Caki2 (cell line): Measurements from ENCODE around the gene CDKN2C. TPM values are rescaled to one million over a fixed set of nuclear protein-coding genes. Genes with fewer than 3 reads are reported as not detected.
A peak's percentile ranks its signal among the peaks of the same experiment; 100 is the strongest.

Source experiments
- DNase-seq: peaks from one replicate; pipeline ENCODE4 v3.0.0-alpha.2; 2015; ENCODE audit warnings: low read depth
- in situ Hi-C: cut with HindIII; loops from 2 replicates; pipeline ENCODE4 v1.10.0; 2016; ENCODE audit warnings: low sequenced_read_pairs, low pct_unique_long_range_greater_than_20kb, mixed read lengths
- total RNA-seq: library from RNA; depleted of rRNA; stranded (reverse); fragments of >200 nt; shearing (Covaris generic); gene quantifications from 2 replicates; pipeline ENCODE4 v1.2.3, GENCODE V29; 2014; ENCODE audit warnings: low replicate concordance

CDKN2C gene
- total RNA-seq, 1 experiment from 2014 or later: 136 TPM

DNA sequence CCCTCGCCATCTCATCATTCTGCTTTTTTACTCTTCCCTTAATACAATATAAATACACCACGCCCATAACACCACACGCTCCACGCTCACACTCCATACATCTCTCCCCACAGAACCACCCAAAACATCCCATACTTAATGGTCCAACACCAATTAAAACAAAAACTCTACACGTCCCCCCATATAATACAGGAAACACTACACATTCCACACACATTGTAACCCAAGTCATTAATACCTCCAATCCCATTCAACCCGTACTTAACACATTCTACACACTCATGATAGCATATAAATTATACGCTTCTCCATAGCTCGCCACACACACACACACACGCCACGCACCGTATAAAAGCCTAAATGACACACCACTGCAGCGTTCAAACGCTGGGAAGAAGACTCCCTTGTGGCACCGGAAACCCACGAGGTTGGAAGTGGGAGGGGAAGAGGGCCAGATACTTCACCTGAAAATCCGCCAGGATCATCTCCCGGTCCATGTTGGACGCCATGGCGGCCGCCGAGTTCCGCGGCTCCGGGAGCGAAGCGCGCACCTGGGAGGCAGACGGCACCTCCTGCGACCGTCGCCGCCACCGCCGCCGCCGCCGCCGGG lies 10.6 kb upstream of the CDKN2C start:
- in situ Hi-C loops: no loop called here
- peak; percentile 47 for DNase-seq

DNA sequence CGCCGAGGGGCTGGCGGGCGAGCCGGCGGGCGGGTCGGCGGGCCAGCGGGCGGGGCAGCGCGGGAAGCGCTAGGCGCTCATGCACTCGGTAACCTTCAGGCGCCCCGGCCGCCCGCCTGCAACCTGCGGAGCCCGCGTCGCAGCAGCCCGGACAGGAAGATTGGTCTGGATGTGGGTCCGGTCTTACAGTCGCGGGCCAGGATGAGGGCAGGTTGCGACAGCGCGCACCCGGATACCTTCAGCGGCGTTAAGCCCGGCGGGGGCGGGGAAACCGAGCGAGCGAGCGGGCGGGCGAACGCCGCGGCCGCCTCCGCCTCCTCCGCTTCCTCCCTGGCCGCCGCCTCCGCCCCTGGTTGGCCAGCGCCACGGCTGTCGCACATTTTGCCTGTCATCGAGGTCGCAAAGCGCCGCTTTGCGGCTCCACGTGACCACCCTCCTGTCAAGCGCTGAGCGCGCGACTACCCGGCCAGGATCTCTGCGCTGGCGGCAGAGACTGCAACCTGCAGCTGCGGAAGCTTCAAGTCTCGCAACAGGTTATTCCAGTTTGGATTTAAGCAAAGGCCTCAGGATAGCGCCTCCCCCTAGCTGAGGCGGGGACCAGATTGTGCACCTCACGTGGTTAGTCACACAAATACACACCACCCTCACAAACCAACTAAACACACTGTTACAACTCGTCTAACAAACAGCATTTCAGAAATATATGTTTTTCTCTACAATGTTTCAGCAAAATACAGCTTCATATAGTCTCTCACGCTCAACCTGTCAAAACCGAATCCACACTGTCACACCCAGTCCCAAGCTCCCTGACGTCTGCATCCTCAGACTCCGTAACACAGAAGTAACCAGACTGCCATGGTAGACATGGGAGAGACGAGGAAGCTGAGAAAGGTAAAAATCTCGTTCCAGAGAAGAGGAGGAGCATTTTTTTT lies 9.9 kb upstream of the CDKN2C start, which contains the start of gene FAF1:
FAF1 (minus strand) TSS at position 355 of the 932 bp plus-strand sequence. CDS start 456 bp downstream, outside the sequence.
- in situ Hi-C loops: no loop called here
- DNase-seq: peak; percentile 97

DNA sequence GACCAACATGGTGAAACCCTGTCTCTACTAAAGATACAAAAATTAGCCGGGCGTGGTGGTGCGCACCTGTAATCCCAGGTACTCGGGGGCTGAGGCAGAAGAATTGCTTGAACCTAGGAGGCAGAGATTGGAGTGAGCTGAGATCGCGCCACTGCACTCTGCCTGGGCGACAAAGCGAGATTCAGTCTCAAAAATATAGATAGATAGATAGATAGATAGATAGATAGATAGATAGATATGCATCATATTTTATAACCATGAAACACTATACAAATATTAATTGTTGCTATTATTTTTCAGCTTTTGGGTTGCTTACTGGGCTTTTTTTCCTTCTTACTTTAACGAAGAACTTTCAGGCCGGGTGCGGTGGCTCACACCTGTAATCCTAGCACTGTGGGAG lies 5.2 kb upstream of the CDKN2C start:
- in situ Hi-C loops: no loop called here
- DNase-seq: no peak

DNA sequence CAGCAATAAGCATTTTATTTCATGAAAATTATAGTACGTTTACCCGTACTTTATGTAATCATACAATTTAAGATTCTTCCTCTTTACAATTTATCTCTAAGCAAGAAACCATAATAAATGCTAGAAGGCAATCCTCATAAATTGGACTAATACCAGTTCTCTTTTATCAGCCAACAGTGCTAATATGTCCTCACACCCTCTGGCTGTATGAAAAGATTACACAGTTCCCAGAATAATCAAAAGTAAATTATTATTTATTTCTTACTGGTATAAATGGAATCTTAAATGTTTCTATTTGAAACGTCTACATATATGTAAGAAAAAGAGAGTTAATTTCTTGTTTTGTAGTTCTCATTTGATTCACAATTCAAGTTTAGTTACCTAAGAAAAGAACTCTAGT lies 3.1 kb upstream of the CDKN2C start:
- in situ Hi-C loops: no loop called here
- no peak for DNase-seq

DNA sequence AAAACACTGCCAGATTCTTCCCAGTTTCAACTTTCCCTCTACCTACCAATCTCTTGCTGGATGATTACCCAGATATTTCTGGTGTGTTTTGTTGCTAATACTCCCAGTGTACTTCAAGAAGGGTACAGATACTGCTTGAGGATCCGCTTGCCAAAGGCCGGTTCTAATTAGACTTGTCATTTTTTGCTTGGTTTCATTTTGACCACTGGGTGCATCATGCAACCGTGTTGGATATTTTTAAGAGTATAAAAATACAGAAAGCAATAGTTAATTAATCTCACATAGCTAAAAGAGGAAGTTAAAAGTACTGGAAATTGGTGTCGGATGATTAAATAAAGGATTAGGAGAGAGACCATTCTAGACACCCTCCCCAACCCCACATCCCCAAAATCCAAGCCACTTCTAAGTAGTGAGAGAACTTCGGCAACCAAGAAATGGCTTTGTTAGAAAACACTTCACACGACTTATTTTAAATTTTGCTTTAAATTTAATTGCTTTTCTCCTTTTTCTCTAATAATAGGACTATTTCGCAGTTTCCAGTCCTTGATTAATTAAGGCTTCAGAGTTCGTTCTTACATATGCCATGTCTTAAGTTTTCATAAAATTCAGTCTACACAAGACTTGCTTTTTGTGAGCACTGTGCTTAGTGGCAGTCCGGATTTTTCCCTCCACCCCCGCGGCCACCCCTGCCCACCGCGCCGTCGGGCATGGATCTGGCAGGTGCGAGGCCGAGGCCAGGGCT lies 2.5 kb upstream of the CDKN2C start:
- DNase-seq: peak; percentile 71
- in situ Hi-C loops: no loop called here

DNA sequence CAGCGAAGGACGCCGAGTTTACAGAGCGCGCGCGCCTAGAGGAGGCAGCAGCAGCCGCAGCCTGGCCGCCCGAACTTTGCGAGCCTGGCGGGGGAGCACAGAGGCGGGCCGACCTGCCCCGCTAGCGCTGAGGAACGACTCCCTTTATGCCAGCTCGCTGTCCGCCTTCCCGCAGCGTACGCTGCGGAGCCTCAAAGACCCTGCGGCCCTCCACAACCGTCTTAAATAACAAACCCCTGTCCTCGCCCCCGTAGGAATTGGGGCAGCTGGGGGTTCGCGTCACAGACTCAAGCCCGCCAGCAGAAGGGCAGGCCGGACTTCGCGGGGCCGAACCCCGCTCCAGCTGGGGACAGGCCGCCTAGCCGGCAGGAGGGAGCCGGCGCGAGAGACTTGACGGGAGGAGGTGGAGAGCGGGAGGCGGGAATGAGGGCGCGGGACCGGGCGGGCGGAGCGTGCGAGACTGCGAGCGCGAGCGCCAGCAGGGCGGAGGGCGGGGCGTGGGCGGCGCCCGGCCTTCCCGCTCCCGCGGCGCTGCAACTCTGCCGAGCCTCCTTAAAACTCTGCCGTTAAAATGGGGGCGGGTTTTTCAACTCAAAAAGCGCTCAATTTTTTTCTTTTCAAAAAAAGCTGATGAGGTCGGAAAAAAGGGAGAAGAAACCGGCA lies 1.8 kb upstream of the CDKN2C start:
- DNase-seq: peak; percentile 93

DNA sequence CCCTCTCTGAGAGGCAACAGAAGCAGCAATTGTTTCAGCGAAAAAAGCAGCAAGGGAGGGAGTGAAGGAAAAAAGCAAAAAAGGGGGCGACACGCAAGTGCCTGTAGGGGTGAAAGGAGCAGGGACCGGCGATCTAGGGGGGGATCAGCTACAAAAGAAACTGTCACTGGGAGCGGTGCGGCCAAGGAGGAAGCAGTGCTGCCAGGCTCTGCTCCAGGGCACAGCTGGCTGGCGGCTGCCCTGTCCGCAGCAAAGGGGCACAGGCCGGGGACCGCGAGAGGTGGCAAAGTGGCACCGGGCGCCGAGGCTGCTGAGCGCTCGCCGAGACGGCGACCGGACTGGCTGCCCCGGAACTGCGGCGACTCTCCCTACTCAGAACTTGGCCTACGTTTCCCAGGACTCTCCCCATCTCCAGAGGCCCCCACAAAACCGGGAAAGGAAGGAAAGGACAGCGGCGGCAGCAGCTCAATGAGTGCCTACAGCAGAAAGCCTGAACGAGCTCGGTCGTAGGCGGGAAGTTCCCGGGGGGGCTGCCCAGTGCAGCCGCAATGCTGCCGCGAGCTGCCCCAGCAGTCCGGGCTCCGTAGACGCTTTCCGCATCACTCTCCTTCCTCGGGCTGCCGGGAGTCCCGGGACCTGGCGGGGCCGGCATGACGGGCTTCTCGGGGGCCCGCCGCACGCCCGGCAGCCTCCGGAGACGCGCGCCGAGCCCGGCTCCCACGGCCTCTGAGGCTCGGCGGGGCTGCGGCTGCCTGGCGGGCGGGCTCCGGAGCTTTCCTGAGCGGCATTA lies 1.0 kb upstream of the CDKN2C start:
- in situ Hi-C loops: no loop called here
- no peak for DNase-seq

More for the DNA sequence above, 1.8 kb upstream of the CDKN2C start:
- in situ Hi-C loops: no loop called here

DNA sequence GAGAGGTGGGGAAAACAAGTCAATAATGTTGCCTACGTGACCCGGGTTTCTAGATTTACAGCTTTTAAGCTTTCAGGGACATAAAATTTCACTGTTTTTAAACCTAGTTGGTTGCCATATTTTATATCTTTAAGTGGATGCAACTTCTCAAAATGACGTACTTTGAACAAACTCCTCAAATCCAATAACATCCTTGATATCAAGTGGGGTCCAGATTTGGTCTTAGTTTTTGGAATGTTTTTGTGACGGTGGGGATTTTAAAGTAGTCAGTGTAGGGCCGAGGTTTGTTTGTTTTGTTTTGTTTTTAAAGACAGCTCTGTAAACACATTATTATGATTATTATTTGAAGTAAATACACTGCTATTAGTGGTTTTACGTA lies 453 bp downstream of the CDKN2C start:
- in situ Hi-C loops: no loop called here
- no peak for DNase-seq

DNA sequence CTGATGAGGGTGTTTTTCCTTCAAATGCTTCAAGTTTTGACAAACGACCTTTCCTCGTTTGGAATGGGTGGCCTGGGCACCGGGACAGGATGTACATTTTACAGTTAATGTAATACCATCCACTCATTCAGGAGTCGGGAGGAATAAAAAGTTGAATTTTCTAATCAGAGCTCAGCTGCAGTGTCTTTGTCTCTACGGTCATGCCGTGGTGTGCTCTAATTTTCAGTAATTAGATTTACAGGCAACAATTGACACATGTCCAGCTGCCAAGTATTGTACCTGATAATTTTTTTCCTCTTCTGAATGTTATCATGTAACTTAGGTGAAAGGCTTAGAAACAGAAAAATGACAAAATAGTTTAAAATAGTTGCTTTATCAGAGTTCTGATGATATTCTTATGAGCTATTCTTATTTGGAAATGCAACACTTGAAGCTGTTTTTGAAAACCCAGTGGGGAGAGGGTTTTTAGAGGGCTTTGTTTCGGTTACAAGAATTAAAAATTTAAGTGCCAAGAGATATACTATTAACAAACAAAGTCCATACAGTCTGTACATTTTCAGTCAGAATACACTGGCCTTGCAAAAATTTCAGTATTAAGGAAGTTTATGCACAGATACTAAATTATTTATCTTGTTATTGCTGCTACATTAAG lies 1.0 kb downstream of the CDKN2C start:
- in situ Hi-C loops: no loop called here
- DNase-seq: peak; percentile 63

DNA sequence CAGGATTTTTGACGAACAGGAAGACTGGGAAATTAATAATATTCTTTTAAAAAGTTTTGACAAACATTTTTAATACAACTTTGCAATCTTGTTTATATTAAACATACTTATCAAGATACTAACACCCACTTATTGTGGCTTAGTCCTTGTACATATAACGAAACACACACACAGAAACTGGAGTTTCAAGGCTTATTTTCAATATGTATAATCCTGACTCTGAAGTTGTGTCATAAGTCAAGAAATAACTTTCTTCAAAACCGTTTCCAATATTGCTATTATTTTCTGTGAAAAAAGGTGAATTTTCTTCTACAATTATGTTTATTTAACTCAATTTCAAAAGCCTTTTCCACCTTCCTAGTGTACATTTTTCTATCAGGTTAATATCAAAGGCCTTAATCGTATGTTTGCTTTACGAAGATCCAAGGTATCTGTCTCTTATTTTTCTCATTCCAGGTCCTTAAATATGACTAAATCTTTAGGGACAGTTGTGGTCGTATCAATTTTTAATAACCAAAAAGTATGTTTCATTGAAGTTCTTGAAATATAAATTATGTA lies 1.8 kb downstream of the CDKN2C start:
- in situ Hi-C loops: no loop called here
- DNase-seq: peak; percentile 60

DNA sequence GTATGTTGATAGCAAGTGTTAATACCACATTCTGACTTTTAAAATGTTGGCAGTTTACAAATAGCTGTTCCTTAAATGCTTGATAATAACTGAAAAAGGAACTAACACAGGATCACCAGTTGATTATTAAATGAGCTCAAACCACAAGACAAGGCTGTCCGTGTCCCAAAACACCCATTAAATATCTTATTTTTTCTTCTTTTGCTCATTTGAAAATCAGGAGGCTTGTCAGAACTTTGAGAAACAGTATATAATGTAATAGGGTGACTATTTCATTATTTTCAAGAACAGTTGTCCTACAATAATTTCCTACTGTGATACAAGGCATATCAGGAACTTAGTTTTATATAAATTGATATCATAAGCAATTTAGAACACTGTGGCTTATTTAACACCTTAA lies 2.7 kb downstream of the CDKN2C start:
- in situ Hi-C loops: no loop called here
- DNase-seq: peak; percentile 61

DNA sequence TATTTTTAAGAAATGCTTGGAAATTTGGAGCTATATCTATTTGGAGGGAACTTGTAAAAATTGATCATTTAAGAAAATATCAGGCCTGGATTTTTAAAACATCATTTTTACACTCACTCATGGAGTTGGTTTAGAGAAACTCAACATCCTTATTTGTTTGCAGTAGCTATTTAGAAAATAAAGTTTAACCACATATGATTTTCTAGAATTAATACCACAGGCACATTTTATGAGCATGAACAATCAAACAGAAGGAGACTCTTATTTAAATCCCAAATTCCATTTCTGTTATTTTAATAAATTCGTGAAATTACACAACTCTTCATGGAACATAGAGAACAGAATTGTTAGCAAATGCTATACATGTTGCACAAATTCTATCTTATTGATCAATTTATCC lies 3.2 kb downstream of the CDKN2C start:
- no peak for DNase-seq
- in situ Hi-C loops: no loop called here

DNA sequence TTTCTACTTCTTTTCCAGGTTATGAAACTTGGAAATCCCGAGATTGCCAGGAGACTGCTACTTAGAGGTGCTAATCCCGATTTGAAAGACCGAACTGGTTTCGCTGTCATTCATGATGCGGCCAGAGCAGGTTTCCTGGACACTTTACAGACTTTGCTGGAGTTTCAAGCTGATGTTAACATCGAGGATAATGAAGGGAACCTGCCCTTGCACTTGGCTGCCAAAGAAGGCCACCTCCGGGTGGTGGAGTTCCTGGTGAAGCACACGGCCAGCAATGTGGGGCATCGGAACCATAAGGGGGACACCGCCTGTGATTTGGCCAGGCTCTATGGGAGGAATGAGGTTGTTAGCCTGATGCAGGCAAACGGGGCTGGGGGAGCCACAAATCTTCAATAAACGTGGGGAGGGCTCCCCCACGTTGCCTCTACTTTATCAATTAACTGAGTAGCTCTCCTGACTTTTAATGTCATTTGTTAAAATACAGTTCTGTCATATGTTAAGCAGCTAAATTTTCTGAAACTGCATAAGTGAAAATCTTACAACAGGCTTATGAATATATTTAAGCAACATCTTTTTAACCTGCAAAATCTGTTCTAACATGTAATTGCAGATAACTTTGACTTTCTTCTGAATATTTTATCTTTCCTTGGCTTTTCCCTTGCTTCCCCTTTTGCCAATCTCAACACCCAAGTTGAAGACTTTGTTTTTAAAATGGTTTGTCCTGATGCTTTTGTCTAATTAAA lies 4.0 kb downstream of the CDKN2C start:
- in situ Hi-C loops: no loop called here
- peak; percentile 84 for DNase-seq

DNA sequence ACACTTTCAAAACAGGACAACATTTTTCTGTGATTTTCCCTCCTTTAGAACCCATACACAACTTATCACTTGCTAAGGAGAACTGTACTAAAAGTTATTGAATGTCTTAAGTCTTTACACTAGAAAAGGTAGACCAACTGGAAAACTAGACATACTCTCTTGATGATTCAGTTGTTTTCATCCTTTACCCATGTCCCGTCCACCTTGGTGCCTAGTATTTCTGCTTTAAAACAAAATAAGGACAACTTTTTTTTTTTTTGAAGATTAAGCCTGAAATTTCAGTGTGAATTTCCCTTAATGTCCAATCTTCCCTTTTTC lies 4.5 kb downstream of the CDKN2C start:
- DNase-seq: peak; percentile 69
- in situ Hi-C loops: no loop called here

DNA sequence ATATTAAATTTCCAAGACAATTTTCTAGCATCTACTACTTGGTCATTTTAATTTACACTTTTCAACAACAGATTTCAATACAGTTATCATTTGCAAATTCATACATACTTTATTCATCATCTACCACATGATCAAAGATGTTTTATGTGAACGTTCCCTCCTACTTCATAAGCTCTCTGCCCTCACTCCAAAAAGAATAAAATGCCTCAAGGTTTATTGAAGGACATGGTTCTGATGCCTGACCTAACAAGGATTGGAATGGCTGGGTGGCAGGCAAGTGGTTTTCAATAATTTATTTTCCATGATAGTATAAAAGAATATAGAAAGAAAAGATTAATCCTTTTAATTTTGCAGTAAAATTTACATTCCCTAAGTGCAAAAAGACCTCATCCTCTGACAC lies 5.4 kb downstream of the CDKN2C start:
- peak; percentile 57 for DNase-seq
- in situ Hi-C loops: no loop called here

DNA sequence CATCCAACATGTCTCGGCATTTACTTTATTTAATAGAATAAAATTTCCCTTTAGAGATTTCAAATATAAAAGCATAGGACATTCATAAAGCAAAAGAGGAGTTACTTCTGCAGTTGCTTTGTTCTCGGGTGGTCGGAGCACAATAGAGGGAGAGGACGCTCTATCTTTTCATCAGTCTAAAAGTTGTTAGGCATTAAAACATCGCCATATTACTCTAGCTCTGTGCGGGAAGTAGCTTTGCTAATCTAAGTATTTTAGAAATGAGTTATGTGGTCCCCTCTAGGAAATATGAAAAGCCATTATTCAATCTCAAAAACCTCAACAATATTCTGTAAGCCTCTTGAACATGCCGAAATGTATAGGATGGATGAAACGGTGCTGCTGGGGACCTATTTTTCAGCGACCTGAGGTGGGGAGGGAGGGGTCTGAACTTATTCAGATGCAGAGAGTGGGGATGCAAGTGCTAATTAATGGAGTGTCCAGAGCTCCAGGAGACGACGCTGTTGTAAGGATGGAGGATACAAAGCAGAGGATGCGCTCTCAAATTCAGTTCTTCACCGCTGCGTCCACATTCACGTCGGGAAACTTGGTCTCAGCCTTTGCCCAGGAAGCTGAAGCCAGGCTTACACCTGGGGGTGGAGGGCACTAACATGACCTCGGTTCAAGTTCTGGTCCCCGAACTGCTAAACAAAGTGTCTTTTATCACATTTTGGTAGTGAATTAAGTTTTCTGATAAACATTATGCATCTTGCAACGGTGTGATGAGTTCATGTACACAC lies 6.3 kb downstream of the CDKN2C start:
- DNase-seq: peak; percentile 81
- in situ Hi-C loops: no loop called here
